Right lobe of liver (tissue), 4 donors: ENCODE measurements around the gene RBBP5.

ENCODE experiments used
- POLR2A ChIP-seq: fragments of 450-650 bp; IDR thresholded peaks from one replicate; pipeline ENCODE4 v1.6.1; 2017; ENCODE audit warnings: antibody characterized with exemption, mild to moderate bottlenecking
- TF ChIP-seq, protein P1 (sequence below), 4 donors: fragments of 200-600 bp in 3 of 4; fragments of 450-650 bp in 1 of 4; IDR thresholded peaks; one replicate each; pipeline versions ENCODE4 v1.5.1 to v1.8.0; 2016 to 2022; ENCODE audit warnings: antibody characterized with exemption in 4 of 4, mild to moderate bottlenecking in 2 of 4
- donor health status: DM: no; HTN: no; CAD: no.
- donor health status: DM: no; HTN: no; CAD: no.
- donor health status: DM: no; HTN: yes; CAD: no.

GRCh38 chr1:205071801-205072200 is 50.0 kb downstream of the RBBP5 start:
- TF ChIP-seq, protein P1, sequence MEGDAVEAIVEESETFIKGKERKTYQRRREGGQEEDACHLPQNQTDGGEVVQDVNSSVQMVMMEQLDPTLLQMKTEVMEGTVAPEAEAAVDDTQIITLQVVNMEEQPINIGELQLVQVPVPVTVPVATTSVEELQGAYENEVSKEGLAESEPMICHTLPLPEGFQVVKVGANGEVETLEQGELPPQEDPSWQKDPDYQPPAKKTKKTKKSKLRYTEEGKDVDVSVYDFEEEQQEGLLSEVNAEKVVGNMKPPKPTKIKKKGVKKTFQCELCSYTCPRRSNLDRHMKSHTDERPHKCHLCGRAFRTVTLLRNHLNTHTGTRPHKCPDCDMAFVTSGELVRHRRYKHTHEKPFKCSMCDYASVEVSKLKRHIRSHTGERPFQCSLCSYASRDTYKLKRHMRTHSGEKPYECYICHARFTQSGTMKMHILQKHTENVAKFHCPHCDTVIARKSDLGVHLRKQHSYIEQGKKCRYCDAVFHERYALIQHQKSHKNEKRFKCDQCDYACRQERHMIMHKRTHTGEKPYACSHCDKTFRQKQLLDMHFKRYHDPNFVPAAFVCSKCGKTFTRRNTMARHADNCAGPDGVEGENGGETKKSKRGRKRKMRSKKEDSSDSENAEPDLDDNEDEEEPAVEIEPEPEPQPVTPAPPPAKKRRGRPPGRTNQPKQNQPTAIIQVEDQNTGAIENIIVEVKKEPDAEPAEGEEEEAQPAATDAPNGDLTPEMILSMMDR (IDR thresholded peaks at IDR 0.05) = no peak
- TF ChIP-seq POLR2A = no peak
